Choroid plexus epithelial cell (primary cell): ENCODE data around the gene TMCC3.

ENCODE experiments used
- DNase-seq: peaks from one replicate; pipeline ENCODE4 v3.0.0-alpha.2; 2010; ENCODE audit warnings: low read depth
- H3K4me3 ChIP-seq: 2 replicates; pipeline ENCODE4 v1.5.1; 2011; ENCODE audit warnings: low read depth, mild to moderate bottlenecking, control low read depth, low read length, moderate library complexity
- TF ChIP-seq, protein P1 (sequence below): conservative IDR thresholded peaks from 2 replicates; pipeline ENCODE4 v1.5.1; 2011; ENCODE audit warnings: low read depth, mild to moderate bottlenecking, control low read depth, inconsistent platforms, low read length, moderate library complexity

The TMCC3 gene

DNA sequence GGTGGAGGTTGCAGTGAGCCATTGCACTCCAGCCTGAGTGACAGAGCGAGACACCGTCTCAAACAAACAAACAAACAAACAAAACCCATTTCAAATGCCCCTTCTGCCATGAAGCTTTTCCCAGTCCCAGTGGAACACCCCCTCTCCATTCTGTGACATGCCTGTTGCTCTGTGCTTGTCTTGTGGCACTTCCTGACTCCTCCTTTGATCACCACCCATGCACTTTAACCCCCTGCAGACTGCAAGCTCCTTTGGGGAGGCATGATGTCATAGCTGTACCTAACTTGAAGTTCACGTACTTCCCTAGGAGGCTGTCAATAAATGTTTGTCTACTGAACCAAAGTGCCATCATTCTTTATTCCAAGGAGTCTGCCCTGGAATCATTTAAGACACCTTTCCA, 64.7 kb downstream of the TMCC3 start:
- TF ChIP-seq, protein P1, sequence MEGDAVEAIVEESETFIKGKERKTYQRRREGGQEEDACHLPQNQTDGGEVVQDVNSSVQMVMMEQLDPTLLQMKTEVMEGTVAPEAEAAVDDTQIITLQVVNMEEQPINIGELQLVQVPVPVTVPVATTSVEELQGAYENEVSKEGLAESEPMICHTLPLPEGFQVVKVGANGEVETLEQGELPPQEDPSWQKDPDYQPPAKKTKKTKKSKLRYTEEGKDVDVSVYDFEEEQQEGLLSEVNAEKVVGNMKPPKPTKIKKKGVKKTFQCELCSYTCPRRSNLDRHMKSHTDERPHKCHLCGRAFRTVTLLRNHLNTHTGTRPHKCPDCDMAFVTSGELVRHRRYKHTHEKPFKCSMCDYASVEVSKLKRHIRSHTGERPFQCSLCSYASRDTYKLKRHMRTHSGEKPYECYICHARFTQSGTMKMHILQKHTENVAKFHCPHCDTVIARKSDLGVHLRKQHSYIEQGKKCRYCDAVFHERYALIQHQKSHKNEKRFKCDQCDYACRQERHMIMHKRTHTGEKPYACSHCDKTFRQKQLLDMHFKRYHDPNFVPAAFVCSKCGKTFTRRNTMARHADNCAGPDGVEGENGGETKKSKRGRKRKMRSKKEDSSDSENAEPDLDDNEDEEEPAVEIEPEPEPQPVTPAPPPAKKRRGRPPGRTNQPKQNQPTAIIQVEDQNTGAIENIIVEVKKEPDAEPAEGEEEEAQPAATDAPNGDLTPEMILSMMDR = no peak
- DNase-seq = no peak
- H3K4me3 ChIP-seq = no peak overlapping the region

DNA sequence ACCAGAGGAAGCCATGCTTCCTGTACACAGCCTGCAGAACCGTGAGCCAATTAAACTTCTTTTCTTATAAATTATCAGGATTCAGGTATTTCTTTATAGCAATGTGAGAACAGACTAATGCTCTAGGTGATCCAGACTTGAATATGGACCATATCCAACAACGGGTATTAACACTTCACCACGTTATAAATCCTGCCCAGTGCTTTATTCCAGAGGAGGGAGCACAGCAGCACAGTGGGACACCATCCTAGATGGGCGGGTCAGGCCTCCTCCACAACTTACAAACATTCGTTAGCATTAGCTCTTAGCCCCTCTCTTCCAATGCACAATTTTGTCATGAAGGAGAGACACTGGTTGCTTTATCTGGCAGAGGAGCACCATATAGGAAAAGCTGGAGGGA, 66.0 kb downstream of the TMCC3 start:
- no peak for DNase-seq
- TF ChIP-seq, protein P1 = no peak
- no peak overlapping the region for H3K4me3 ChIP-seq

DNA sequence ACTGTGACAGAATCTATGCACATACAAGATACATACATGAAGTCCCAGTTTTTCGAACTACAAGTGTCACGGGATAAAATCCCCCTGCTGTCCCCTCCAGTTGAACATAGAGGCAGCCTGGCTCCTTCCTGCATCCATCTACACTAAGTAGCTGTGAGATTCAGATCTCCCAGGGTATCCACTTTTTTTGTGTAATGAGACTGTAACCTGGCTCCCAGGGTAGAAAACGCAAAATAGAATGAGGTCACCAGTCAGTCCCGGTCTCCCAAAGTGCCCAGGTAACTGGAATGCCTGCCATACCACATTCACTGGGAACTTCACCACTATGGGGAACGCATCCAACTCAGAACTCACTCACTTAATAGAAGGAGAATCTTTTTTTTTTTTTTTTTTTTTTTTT, 67.8 kb downstream of the TMCC3 start:
- H3K4me3 ChIP-seq = no peak overlapping the region
- TF ChIP-seq, protein P1 = no peak
- DNase-seq = no peak

DNA sequence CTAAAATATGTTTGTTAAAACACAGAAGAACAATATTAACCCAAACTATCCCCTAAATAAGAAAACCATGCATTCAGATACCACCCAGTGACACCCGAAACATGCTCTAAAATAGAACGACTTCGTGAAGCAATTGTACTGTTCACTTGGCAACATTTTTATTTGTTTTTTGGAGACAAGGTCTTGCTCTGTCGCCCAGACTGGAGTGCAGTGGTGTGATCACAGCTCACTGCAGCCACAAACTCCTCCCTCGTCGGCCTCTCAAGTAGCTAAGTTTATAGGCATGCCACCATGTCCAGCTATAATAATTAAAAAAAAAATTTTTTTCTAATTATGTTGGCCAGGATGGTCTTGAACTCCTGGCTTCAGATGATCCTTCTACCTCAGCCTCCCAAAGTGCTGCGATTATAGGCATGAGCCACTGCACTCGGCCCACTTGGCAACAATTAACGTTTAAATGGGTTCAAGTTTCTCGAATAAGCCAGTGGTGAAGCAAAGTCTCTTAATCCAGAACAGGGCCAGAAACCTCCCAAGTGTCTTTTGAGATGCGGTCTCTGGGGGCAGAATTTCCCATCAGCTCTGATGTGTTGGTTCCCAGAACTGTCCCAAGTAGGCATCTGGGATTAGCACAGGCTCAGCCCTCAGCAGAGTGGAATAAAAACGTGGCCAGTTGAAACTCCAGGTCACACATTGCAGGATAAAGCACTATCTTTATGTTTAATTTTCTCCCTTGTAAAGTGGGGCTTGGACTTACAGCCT, 74.5 kb downstream of the TMCC3 start:
- TF ChIP-seq, protein P1 = no peak
- no peak overlapping the region for H3K4me3 ChIP-seq
- no peak for DNase-seq

DNA sequence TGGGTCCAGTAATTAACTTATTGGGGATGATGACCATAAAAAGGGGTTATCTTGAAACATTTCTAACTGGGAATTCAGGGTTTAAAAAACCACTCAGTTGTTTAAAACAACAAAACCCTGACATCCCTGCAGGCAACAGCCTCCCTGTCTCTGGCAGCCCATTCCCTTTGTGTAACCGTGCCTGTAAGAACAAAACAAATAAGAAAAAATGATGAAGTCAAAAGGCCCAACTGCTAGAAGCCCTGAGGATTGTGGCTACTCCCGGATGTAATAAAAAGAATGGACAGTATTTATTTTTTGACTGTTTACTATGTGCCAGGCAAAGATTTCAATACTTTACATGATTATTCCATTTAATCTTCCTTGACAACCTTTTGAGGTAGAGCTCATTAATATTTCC, 75.3 kb downstream of the TMCC3 start:
- no peak for DNase-seq
- H3K4me3 ChIP-seq = no peak overlapping the region
- TF ChIP-seq, protein P1 = no peak

DNA sequence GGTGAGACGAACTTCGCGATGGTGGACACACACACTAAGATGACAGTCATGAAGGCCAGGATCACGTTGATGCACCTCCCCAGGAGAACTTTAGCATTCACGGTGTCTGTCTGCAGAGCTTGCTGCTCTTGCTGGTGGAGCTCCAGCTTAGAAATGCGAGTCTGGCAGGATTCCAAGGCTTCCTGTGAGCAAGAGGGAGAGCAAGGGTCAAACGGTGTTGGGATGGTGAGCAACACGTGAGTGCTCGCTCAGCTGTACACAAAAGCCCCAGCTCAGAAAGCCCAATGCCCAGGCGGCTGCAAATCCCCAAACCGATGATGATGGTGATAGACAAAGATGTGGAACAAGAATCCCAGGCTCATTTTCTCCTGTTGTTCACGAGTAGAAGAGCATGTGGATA, 78.8 kb downstream of the TMCC3 start:
- TF ChIP-seq, protein P1 = no peak
- H3K4me3 ChIP-seq = no peak overlapping the region
- DNase-seq = peak; percentile 97

DNA sequence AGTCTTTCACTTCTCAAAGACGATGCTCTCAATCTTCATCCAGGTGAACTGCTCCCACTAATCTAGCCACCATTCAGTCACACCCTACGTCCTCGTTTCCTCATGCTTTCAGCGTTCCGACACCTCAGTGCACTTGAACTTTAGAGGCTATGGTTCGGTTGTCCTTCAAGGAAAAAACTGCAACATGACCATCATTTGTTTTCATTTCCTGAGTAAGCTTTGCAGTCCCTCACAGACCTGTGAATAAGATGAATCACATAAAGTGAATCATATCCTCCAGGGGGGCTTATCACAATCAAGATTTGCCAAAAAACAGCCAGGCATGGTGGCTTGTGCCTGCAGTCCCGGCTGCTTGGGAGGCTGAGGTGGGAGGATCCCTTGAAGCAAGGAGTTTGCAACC, 80.2 kb downstream of the TMCC3 start:
- TF ChIP-seq, protein P1 = no peak
- peak; percentile 38 for DNase-seq
- no peak overlapping the region for H3K4me3 ChIP-seq
